Left renal cortex interstitium (tissue), 4 donors: ENCODE data around the gene RFC2. TPM values are rescaled to one million over a fixed set of nuclear protein-coding genes. Genes with fewer than 3 reads are reported as not detected.

Source experiments
- DNase-seq, 4 donors: peaks; one replicate each; pipeline ENCODE4 v3.0.0-alpha.2; 2013; ENCODE audit warnings: low read depth in 4 of 4, low spot score in 2 of 4, missing footprints in 1 of 4
- polyA plus RNA-seq, 4 donors: library from polyadenylated mRNA; unstranded; fragments of 120-200 nt; gene quantifications; one replicate each; pipeline ENCODE4 v1.2.1, GENCODE V29; 2013; ENCODE audit not compliant: insufficient read length in 4 of 4

The RFC2 gene
- polyA plus RNA-seq = 10 to 100 TPM; 41.1 to 48.8 (median 43.8) TPM

DNA sequence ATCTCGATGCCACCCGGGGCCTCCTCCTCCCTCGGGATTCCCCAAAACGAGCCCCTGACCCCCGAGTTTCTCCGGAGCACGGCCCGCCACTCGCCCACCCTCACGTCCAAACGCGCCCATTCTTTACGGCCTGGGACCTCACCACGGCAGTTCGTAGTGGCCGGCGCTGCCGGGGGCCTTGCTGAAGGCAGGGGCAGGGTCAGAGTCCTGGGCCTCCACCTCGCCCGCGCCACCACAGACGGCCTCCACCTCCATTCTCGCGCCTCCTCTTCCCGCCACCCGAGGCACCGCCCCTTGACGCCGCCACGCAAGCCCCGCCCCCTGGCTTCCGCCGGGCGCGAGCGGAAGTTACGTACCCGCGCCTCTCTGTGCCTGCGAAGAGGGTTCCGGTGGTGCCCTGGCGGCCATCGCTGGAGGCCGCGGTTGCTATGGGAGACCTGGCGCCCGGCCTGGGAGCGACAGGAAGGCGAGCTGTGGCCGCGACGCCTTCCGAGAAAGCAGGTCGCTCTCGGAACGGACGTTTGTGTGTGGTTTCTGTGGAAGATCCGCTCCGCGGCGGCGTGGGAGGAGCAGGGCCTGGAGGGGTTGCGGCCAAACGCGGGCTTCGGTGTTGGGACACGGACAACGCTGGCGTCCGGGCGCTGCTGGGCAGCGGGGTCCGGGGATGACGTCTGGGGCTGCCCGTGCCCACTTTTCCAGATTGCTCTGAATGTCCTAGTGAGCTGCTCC is at the start of gene RFC2:
Gene RFC2 (minus strand): TSS at position 271 of the 729 bp plus-strand sequence. CDS start 16 bp downstream, at position 255.
- peak; percentile 87 to 93 (median 90) for DNase-seq

DNA sequence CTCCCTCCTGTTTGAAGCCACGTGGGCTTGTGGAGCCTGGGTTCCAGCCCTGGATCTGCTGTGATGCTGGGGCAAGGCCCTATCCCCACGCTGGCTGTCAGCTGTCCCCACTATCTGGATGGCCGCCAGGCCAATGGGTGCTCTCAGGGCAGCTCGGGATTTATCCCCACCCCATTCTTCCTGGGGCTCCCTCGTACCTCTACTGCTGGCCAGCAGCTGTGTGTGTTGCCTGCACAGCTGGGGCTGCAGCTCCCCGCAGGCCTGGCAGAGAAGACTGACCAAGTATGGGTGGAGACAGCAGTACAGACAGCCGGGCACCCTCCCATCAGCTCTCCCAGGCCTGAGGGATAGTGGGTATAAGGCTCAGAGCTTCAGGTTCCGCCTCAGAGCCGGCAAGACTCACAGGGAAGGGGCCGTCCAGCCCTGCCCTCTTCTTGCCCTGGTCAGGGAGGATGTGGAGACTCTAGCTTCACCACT is 48.6 kb upstream of the RFC2 start:
- no peak for DNase-seq

DNA sequence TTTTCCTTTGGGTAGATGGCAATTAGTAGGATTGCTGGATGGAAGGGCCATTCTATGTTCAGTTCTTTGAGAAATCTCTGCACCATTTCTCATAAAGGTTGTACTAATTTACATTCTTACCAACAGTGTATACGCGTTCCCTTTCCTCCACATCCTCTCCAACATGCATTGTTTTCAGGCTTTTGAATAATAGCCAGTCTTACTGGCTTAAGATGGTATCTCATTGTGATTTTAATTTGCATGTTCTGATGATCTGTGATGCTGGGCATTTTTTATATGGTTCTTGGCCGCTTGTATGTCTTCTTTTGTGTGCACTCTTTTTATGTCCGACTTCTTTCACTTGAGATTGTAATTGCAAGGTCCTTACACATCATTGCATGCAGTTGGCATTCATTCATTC is 46.7 kb upstream of the RFC2 start:
- no peak for DNase-seq

DNA sequence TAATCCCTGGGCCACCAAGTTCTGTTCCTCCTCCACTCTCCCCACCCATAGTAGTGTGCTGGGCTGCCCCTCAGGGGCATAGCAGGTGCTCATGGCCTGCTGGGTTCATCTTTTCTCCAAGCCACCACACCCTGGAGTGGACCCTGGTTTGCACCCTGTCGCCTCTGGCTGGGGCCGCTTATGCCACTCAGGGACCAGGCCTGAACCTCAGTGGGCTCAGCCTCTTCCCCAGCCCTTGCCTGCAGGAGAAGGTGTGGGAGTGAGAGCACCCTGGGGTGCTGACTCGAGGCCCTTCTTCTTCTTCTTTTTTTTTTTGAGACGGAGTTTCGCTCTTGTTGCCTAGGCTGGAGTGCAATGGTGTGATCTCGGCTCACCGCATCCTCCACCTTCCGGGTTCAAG is 45.2 kb upstream of the RFC2 start:
- no peak for DNase-seq

DNA sequence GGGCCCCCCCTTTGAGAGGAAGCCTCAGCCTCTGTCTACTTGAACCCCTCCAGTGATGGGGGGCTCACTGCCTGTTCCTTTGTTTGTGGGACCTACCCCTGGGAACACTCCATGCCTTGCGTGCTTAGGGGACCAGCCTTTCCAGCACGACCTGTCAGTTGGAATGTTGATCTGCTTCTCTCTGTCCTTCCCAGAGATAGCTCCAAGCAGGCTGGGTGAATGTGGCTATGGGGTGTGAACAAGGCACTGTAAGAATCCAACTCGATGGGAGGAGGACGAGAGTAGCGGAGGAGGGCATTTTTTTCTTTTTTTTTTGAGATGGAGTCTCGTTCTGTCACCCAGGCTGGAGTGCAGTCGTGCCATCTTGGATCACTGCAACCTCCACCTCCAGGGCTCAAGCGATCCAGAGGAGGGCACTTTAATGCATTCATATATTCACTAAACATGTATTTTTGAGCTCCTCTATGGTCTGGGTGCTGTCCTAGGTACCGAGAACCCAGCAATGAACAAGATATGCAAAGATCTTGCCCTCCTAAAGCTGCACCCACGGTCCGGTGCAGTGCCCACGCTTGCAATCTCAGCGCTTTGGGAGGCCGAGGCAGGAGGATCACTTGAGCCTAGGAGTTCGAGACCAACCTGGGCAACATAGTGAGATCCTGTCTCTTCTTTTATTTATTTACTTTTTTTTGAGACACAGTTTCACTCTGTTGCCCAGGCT is 43.5 kb upstream of the RFC2 start:
- DNase-seq = no peak

DNA sequence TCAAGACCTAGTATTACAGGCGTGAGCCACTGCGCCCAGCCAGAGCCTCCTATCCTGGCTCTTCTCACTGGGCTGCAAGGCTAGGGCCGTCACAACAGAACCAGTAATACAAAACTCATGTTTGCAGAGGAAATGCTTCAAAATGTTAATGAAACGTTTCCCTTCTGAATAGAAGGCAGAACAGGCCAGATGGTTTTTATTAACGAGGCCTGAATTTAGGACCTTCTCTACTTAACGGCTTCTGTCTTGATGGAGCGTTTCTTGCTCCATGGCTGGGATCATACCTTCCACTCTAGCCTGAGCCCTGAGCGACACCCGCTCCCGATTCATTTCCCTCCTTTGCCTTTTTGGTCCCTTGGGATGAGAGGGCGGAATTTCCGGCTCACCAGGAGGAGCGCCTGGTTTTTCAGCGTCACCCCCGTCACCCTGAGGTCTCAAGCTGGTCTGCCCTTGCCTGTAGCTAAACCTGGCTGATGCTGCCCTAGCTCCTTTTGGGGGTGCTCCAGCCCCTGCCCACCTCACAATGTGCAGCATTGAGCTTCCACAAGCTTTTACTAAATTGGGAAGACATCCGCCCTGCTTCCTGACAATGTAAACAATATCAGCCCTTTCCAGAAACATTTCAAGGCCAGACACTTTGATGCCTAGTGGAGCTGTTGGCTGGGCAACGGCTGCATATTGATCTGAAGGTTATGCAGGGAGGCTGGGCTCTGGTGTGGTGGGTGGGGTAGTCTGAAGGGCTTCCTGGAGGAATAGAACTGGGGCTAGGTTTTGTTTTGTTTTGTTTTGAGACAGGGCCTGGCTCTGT is 40.2 kb upstream of the RFC2 start:
- DNase-seq = no peak

DNA sequence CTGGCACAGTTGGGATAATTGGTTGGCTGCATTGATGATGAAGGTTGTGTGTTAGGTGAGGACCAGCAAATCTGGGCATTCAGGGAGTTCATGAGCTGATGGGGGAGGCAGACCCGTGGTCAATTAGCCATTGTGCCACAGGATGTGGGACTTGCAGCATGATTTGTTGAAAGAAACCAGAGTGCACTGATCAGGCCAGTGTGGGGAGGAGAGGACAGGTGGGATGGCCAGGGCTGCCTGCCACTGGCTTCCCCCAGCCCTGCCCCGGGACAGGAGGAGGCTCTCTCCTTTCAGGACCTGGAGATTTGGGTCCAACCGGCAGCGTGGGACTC is 39.3 kb upstream of the RFC2 start:
- DNase-seq = no peak

DNA sequence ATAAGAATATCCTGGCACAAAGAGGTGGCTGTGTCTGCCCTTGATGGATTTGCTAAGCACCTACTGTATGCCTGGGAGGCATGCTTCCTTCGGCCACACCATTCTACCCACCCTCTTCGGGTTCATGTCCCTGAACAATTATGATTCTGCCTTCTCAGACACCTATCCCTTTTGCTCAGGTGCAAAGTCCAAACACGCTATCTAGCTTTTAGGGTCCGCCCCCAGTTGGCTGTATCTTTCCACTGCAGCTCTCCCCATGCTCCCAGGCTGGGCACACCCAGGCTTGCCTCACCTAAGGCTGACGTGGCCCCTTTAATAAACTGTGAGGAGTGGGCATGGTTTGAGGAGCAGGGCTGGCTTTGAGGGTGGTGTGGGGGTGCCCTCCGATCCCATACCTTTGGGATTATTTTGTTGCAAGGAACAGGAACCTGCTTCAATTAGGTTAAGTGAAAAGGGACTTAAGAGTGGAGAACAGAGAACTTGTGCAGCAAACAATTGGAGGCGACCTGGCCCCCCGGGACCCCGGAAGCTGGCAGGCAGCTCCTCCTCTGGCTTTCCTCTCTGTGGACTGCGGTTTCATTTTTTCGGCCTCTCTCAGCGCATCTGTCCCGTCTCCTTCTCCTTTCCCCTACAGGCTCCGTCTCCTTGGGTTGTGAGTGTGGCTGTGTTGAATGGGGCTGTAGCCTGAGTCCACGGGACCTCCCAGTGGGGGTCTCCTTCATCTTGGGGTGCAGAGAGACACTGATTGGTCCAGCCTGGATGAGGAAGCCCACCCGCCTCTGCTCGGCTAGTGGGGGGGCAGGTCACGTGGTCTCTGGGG is 38.8 kb upstream of the RFC2 start:
- no peak for DNase-seq

DNA sequence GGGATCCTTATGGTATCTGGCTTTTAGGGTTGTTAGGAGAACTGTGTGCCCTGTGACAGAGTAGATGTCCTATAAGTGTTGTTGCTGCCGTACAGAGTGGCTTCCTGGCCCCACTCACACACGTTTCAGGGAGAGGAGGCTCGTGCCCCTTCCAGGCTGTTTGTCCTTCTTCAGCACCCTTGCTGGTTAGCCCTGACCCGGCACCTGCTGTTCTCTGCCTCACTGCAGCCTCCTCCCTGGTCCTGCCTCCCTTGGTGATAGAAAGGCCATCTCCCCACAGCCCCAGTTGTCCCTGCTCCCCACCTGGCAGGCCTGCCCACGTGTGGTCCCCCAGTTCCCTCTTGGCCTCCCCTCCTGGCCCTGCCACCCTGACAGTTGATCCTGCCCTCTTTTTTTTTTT is 37.3 kb upstream of the RFC2 start:
- no peak for DNase-seq

DNA sequence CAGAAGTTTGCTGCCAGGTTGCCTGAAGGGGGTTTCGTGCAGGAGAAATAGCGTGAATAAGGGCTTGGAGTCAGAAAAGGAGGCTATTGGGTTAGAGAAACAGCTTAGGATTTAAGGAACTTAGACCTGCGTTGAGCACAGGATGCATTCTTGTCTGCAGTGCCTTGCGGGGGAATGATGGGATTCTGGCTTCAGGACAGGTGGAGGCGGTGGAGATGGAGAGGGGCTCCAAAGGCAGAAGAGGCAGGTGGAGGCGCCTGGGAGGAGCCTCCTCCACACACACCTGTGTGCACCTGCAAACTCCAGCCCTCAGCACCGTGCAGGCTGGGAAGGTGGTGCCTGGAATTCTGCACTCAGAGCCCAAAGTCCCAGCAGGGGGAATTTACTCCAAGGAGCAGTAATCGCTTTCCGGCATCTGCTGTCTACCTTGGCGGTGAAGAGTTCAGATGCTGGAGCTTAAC is 36.8 kb upstream of the RFC2 start:
- no peak for DNase-seq

DNA sequence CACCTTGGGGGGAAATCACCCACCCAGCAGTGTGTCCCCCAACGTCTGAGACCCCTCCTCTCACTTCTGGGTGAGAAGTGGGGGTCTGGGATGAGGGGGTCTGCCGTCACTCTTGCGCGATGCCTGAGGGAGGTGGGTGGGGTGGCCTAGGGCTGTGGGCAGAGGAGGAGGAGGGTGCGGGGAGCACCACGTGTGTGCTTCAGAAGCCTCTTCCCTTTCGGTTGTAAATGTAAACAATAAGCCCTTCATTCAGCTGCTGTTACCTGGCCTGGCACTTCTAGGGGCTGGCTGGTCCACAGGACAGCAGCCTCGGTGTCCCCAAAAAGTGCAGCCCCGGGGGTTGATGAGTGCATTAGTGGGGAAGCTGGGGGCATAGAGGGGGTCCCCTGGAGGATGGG is 36.4 kb upstream of the RFC2 start:
- DNase-seq = no peak

DNA sequence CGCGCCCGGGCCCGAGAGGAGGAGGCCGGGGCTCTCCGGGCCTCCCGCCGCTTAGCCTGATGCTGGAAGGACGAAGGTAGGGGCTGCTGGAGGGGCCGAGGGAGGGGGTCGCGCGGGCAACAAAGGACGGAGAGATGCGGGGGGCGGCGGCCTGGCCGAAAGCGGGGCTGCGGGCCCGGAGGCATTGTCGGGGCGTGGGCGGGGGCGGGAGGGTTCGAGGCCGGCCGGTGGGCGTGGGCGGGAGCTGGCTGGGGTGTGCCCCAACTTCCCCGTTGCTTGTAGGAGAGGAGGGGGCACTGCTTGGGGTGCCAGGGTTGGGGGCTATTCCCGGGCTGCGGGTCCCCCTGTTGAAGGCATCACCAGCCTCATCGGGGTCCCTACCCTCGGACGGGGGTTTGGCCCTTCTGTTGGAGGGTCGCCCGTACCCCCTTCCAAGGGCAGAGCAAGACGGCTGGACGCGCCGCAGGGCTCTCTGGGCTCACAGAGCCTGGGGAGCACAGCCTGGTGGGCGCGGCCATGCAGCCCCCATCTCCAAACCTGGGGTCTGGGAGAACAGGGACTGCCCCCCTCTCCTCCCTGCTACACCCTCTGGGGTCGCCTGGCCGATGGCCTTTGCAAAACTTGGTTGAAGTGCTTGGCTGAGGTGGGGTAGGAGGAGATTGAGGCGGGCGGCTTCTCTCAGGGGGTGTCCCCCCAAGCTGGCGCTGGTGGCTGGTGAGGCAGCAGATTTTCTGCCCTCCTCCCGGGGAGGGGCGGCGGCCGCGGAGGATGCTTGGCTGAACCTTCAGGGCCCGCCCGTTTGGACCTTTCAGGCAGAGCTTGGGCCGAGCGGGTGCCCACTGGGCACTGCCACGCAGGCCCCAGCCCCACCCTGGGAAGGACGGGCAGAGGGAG is 35.7 kb upstream of the RFC2 start:
- DNase-seq = no peak

DNA sequence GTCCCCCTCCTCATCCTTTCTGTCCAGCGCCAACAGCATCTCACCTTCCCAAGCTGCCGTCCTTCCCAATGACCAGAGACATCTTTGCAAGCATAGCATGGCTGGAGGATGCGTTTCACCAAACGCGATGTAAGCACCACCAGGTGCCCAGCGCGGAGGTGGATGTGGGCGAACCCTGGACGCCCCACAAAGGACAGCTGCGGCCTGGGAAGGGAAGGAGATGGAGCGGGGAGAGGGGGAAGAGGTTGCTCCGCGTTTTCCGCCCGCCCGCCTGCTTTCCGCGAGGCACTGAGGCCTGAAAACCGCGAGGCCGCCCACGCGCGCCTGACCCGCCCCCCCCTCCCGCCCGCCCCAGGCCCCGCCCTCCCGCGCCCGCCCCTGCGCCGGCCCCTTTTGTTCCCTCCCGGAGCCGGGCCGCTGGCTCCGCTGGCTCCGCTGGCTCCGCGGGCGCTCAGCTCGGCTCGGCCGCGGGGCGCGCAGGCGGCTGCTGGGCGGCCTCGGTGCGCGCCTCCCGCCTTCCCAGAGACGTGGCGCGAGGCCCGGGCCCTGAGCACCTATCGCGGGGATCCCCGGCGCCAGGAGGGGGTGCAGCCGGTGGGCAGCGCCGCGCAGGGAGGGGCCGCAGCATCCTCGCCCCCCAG is 34.9 kb upstream of the RFC2 start, which contains the start of gene CLIP2:
Gene CLIP2 (plus strand): TSS at position 390 of the 641 bp plus-strand sequence. CDS start 28,140 bp downstream, outside the sequence.
- peak in 1 of 4 donors; percentile 66 for DNase-seq

DNA sequence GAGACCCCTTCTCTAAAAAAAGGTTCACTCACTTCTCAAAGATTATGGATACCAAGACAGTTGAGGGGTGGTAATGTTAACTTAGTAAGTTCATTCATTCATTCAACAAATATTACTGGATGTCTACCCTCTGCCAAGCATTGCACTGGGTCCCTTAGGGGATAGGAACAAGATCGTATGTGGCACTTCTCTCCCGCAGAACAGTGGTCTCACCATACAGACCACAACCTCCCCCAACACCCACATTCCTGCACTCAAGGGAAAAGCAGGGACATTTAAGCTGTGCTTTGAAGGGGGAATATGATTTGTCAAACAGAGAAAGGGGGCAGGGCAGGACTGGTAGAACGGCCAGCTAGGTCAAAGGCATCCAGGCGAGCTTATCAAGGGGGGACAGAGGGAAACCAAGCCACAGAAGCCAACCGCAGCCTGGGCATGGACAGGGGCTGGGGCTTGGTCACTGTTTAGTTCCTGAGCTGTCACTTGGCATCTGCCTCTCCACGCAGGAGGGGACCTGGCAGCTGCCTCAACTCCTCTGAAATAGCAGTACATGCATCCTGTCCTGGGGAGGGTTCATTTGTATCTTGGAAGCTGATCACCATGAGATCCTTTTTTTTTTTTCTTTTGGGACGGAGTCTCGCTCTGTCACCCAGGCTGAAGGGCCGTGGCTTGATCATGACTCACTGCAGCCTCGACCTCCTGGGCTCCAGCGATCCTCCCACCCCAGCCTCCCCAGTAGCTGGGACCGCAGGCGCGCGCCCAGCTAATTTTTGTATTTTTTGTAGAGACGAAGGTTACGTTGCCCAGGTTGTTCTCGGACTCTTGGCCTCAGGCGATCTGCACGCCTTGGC is 34.1 kb upstream of the RFC2 start:
- no peak for DNase-seq

DNA sequence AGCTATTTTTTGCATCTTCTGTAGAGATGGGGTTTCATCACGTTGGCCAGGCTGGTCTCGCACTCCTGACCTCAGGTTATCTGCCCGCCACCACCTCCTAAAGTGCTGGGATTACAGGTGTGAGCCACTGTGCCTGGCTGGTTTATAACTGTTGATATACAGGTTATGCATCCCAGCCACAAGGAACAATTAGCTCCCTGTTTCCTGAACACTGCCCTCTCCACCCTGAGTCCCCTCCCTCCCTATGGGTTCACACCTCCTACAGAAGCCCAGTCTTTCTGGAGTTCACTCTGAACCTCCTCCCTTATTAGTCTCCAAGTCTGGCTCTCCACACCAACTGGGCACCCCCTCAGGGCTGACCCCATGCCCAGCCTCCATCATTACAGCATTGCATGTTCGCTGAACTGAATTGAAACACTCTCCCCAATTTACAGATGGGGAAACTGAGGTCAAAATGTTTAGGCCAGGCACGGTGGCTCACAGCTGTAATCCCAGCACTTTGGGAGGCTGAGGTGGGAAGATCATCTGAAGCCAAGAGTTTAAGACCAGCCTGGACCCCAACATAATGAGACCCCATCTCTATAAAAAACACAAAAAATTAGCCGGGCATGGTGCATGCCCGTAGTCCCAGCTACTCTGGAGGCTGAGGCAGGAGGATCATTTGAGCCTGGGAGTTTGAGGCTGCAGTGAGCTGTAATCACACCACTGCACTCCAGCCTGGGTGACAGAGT is 33.3 kb upstream of the RFC2 start:
- no peak for DNase-seq

DNA sequence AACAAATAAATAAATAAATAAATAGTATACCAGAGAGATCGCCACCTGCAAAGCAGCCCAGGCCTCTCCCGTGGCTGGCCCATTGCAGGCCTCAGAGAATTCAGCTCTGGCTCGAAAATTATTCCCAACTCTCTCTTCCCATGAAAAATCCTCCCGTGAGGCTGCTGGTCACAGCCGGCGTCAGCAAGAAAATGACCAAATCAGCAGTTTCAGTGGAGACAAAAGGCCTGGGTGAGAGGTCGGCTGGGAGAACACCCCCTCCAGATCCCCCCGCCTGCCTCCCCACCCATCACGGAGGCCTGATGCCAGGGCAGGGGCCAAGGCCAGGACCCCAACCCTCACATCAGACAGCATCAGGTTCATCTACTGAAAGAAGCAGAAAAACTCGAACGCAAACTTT is 31.9 kb upstream of the RFC2 start:
- no peak for DNase-seq

DNA sequence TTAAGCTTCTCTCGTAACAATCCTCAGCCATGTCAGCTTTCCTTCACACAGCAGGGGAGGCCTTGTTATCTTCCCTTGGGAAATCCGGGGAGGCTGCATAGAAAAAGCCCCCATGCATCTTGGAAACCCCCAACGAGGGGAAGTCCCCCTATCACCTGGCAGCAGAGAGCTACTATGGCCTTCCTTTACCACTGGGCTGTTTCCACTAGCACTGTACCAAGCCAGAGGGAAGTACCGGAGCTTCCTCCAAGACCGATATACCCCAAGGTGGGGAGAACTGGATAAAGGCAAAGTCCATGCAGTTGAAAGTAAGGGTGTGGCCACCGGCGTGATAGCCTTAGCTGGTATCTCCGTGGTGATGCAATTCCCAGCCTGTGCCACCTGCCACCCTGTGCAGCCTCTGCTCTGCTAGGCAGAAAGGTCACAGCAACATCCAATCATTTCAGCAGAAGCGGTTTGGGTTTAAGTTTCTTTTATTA is 30.6 kb upstream of the RFC2 start:
- DNase-seq = no peak
